Activated T-cell treated with anti-CD3 and anti-CD28 coated beads, Interleukin-2, amount 50 U/mL, for 72 hours (primary cell): ENCODE measurements around the gene LRRC30. TPM values are rescaled to one million over a fixed set of nuclear protein-coding genes. Genes with fewer than 3 reads are reported as not detected.
"Not testable (repeated sequence)": the region's sequence is repeated elsewhere in the genome, so short reads cannot be mapped to it uniquely, and the experiment has no call there.

Experiments
- ATAC-seq, 2 donors: fragments of 150-1000 bp; cut with Tn5 transposase; replicated peaks in 1 of 2; 2 replicates each; pipeline ENCODE4 v1.10.0; 2021; ENCODE audit warnings: moderate library complexity in 2 of 2, mild to moderate bottlenecking in 1 of 2
- DNase-seq, 2 donors: peaks; one replicate each; pipeline ENCODE4 v3.0.0; 2021 to 2022; ENCODE audit warnings: mixed read lengths in 1 of 2
- H3K27ac Mint-ChIP-seq: one replicate; pipeline ENCODE4 v1.8.0; 2022; ENCODE audit warnings: mild to moderate bottlenecking, moderate library complexity, mixed read lengths
- H3K27me3 Mint-ChIP-seq: one replicate; pipeline ENCODE4 v1.8.0; 2022; ENCODE audit warnings: low read depth, mixed read lengths
- H3K36me3 Mint-ChIP-seq, 2 donors: one replicate each; pipeline ENCODE4 v1.8.0; 2022; ENCODE audit warnings: mixed read lengths in 2 of 2, mild to moderate bottlenecking in 1 of 2; ENCODE audit not compliant: insufficient read depth in 2 of 2
- H3K4me1 Mint-ChIP-seq: one replicate; pipeline ENCODE4 v1.8.0; 2022; ENCODE audit warnings: low read depth, mixed read lengths
- H3K4me3 Mint-ChIP-seq, 2 donors: one replicate each; pipeline ENCODE4 v1.8.0; 2022; ENCODE audit warnings: mild to moderate bottlenecking in 2 of 2, mixed read lengths in 2 of 2, moderate library complexity in 2 of 2
- H3K9me3 Mint-ChIP-seq, 2 donors: one replicate each; pipeline ENCODE4 v1.8.0; 2022; ENCODE audit warnings: mixed read lengths in 2 of 2
- total RNA-seq, 2 donors: library from RNA; stranded (reverse); gene quantifications; one replicate each; pipeline ENCODE4 v1.2.3, GENCODE V29; 2022

LRRC30 gene
- not detected for total RNA-seq

DNA sequence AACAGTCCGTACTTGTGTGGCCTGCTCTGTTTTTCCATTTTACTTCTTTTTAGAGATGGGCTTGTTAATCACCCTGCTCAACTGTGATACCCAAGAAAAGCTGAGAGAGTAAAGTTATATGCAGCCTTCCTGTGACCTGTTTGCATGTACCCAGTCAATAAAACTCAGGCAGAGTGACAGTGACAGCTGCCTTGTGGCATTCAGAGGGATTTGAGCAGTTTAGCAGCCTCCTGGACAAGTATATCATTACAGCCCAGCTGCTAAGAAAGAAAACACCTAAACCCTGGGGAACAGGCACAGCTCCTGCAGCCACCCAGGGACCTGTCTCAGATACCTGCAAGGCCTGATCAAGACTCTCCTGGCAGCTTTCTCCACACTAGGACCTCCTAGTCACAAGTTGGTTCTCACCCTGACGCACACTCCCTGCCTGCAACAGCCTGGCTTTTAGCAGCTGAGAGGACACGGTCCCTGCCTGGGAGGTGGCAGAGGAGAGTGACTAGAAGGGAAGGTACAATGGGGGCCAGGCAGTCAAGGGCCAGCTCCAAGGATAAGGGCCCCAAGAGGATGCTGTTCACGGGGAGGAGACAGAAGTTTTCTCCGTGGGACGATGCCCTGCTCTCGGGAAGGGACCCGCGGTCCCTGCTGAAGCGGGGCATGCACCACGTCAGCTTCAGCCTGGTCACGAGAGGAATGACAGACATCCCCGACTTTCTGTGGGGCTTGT lies at the start of gene LRRC30:
TSS of gene LRRC30 (plus strand) at position 464 of the 724 bp plus-strand sequence. CDS start at position 514, 50 bp downstream.
- ATAC-seq (no peak), DNase-seq (no peak)
- Mint-ChIP-seq H3K9me3 (no peaks in the 10 kb centered on the region), H3K27me3 (no peaks in the 10 kb centered on the region), H3K36me3 (peaks cover 0 to 1% of the 10 kb centered on the region in 2 donors), H3K4me3 (no peak within 1 kb of the TSS), H3K27ac (no peak within 1 kb of the TSS), H3K4me1 (no peaks in the 10 kb centered on the region)

- Mint-ChIP-seq H3K36me3 (no peaks in the 10 kb centered on the region), H3K27me3 (no peaks in the 10 kb centered on the region), H3K4me1 (no peaks in the 10 kb centered on the region), H3K4me3 (no peak overlapping the region), H3K9me3 (peaks cover 8 to 10% of the 10 kb centered on the region in 2 donors), H3K27ac (no peak overlapping the region)
- ATAC-seq (no peak), DNase-seq (no peak)
These were observed 45.2 kb upstream of the LRRC30 start for GRCh38 chr18:7185701-7186100.

GRCh38 chr18:7190547-7191156 lies 40.2 kb upstream of the LRRC30 start:
- H3K4me3 Mint-ChIP-seq, result no peak overlapping the region
- ATAC-seq, result no peak
- H3K27ac Mint-ChIP-seq, result no peak overlapping the region
- H3K9me3 Mint-ChIP-seq, result peaks cover 0 to 3% of the 10 kb centered on the region in 2 donors
- no peaks in the 10 kb centered on the region for H3K4me1 Mint-ChIP-seq
- DNase-seq, result no peak
- no peaks in the 10 kb centered on the region for H3K27me3 Mint-ChIP-seq
- H3K36me3 Mint-ChIP-seq, result peaks cover 0 to 2% of the 10 kb centered on the region in 2 donors

DNA sequence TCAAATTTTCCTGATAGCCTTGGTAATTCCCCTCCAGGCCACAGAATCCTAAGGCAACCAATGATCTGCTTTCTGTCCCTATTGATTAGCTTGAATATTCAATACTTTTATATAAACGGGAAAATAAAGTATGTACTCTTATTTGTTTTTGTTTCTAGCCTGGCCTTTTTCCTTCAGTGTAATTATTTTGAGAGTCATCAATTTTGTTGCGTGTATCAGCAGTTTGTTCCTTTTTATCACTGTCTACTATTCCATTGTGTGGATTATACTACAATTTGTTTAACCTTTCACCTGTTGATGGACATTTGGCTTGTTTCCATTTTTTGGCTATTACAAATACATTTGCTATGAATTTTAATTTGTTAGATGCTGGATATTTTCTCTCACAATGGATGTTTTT lies 39.2 kb upstream of the LRRC30 start:
- Mint-ChIP-seq H3K9me3 (peaks cover 0 to 1% of the 10 kb centered on the region in 2 donors), H3K27ac (no peak overlapping the region), H3K4me1 (no peaks in the 10 kb centered on the region), H3K36me3 (peaks cover 0 to 2% of the 10 kb centered on the region in 2 donors), H3K4me3 (no peak overlapping the region), H3K27me3 (peaks cover under 1% of the 10 kb centered on the region)
- ATAC-seq (no peak), DNase-seq (no peak)

- H3K4me1 Mint-ChIP-seq, result no peaks in the 10 kb centered on the region
- H3K36me3 Mint-ChIP-seq, result peaks cover 0 to 4% of the 10 kb centered on the region in 2 donors
- DNase-seq (no peak), ATAC-seq (no peak)
- H3K27ac Mint-ChIP-seq, result no peak overlapping the region
- peaks cover 6% of the 10 kb centered on the region for H3K27me3 Mint-ChIP-seq
- no peak overlapping the region for H3K4me3 Mint-ChIP-seq
- peaks cover 2 to 5% of the 10 kb centered on the region in 2 donors for H3K9me3 Mint-ChIP-seq
These were observed 35.6 kb upstream of the LRRC30 start for GRCh38 chr18:7195266-7195665.

DNA sequence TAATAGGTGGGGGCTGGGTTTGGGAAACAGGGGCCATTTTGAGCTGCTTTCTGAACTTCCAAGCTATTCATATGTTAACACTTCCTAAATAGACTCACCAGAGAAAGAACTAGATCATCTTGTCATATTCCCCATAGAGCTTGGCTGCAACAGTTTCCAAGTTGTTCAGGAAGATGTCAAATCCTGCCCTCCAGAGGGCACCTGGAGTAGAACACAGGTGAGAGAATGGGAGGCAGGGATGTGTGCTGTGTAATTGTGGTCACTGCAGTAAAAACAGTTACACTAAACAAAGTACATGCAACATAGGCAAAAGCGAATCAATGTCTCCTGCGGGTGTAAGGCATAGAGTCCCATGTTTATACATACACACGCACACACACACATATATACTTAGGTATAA lies 34.5 kb upstream of the LRRC30 start:
- Mint-ChIP-seq H3K9me3 (peaks cover 2 to 5% of the 10 kb centered on the region in 2 donors), H3K4me1 (no peaks in the 10 kb centered on the region)

DNA sequence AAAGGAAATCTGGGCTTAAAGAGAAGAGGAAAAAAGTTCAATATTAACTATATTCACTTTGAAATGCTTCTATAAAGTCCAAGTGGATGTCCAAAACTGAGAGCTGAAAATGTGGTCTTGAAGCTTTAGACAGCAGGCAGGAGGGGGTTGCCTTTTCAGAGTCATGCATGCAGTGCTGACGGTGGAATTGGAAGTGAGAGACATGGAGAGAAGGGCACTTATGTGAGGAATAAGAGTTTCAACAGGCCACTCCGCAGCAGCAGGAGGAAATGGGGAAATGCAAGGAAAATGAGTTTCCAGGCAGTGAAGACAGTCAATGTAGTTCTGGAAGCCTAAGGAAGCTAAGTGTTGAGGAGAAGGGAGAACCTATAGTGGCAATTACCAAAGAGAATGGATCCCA lies 33.0 kb upstream of the LRRC30 start:
- no peak for ATAC-seq
- H3K9me3 Mint-ChIP-seq, result peaks cover 2 to 5% of the 10 kb centered on the region in 2 donors
- H3K4me3 Mint-ChIP-seq, result no peak overlapping the region
- no peak for DNase-seq
- H3K27me3 Mint-ChIP-seq, result peaks cover 6% of the 10 kb centered on the region
- H3K27ac Mint-ChIP-seq, result no peak overlapping the region
- peaks cover 0 to 4% of the 10 kb centered on the region in 2 donors for H3K36me3 Mint-ChIP-seq
- no peaks in the 10 kb centered on the region for H3K4me1 Mint-ChIP-seq

More for the DNA sequence above, 34.5 kb upstream of the LRRC30 start:
- DNase-seq (no peak), ATAC-seq (no peak)
- no peak overlapping the region for H3K4me3 Mint-ChIP-seq
- peaks cover 0 to 4% of the 10 kb centered on the region in 2 donors for H3K36me3 Mint-ChIP-seq
- H3K27ac Mint-ChIP-seq, result no peak overlapping the region
- H3K27me3 Mint-ChIP-seq, result peaks cover 6% of the 10 kb centered on the region

DNA sequence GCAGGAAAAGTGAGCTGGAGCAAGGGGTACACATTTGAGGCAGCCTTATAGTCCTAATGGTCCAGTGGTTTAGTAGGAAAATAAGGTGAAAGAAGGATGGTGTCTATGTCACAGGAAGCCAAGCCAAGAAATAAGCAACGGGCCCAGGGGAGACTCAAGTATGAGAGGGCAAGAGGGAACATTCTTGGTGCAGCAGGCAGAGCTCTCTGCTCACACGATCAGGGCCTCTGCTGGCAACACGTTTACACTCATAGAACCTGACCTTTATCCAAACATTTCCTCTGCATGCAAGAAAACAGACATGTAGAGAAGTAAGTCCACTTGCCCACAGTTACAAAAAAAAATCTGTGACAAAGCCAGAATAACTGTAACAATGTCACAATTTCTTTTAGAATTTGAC lies 32.6 kb upstream of the LRRC30 start:
- Mint-ChIP-seq H3K9me3 (peaks cover 2 to 5% of the 10 kb centered on the region in 2 donors), H3K4me3 (no peak overlapping the region), H3K27me3 (peaks cover 6% of the 10 kb centered on the region), H3K4me1 (no peaks in the 10 kb centered on the region), H3K27ac (no peak overlapping the region), H3K36me3 (peaks cover 0 to 3% of the 10 kb centered on the region in 2 donors)
- ATAC-seq (no peak), DNase-seq (no peak)

- H3K27ac Mint-ChIP-seq, result no peak overlapping the region
- ATAC-seq (no peak), DNase-seq (no peak)
- peaks cover 0 to 2% of the 10 kb centered on the region in 2 donors for H3K36me3 Mint-ChIP-seq
- H3K27me3 Mint-ChIP-seq, result peaks cover 6% of the 10 kb centered on the region
- no peaks in the 10 kb centered on the region for H3K4me1 Mint-ChIP-seq
- peaks cover 2 to 4% of the 10 kb centered on the region in 2 donors for H3K9me3 Mint-ChIP-seq
- H3K4me3 Mint-ChIP-seq, result no peak overlapping the region
These were observed 29.8 kb upstream of the LRRC30 start for GRCh38 chr18:7201096-7201495.

DNA sequence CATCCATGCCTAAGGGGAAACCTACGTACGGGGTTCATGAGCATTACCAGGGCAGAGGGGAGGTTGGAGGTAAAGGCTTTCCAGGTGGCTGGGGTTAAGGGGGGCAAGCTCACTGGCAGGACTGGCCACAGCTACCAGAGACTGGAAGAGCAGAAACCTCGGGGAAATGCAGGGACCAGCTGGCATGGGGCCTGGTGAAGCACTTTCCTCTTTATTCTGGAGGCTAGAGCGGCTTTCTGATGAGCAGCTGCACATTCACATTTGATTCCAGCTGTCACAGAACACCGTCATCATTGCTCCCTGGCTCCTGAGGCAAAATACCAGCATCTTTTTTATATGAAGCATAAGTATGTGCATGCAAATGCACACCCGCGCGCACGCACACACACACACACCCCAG lies 28.7 kb upstream of the LRRC30 start:
- DNase-seq, result no peak
- H3K4me3 Mint-ChIP-seq, result no peak overlapping the region
- ATAC-seq, result no peak
- peaks cover 1% of the 10 kb centered on the region for H3K27me3 Mint-ChIP-seq
- H3K36me3 Mint-ChIP-seq, result no peaks in the 10 kb centered on the region
- H3K27ac Mint-ChIP-seq, result no peak overlapping the region
- no peaks in the 10 kb centered on the region for H3K4me1 Mint-ChIP-seq
- H3K9me3 Mint-ChIP-seq, result no peaks in the 10 kb centered on the region

GRCh38 chr18:7203601-7204000 lies 27.3 kb upstream of the LRRC30 start:
- not testable (repeated sequence) for H3K4me1 Mint-ChIP-seq, DNase-seq, H3K4me3 Mint-ChIP-seq, H3K27ac Mint-ChIP-seq, H3K36me3 Mint-ChIP-seq, ATAC-seq, H3K27me3 Mint-ChIP-seq, H3K9me3 Mint-ChIP-seq

GRCh38 chr18:7205346-7205745 lies 25.5 kb upstream of the LRRC30 start:
- Mint-ChIP-seq H3K36me3 (no peaks in the 10 kb centered on the region), H3K27ac (no peak overlapping the region), H3K9me3 (no peaks in the 10 kb centered on the region), H3K27me3 (no peaks in the 10 kb centered on the region), H3K4me3 (no peak overlapping the region), H3K4me1 (no peaks in the 10 kb centered on the region)
- ATAC-seq, result no peak
- no peak for DNase-seq

GRCh38 chr18:7206217-7206616 lies 24.7 kb upstream of the LRRC30 start:
- Mint-ChIP-seq H3K27me3 (no peaks in the 10 kb centered on the region), H3K36me3 (no peaks in the 10 kb centered on the region), H3K27ac (no peak overlapping the region), H3K4me1 (no peaks in the 10 kb centered on the region), H3K4me3 (no peak overlapping the region), H3K9me3 (no peaks in the 10 kb centered on the region)
- DNase-seq (no peak), ATAC-seq (no peak)
